Measurements from ENCODE around the gene TACSTD2.
"Not testable (repeated sequence)": the region's sequence is repeated elsewhere in the genome, so short reads cannot be mapped to it uniquely, and the experiment has no call there.

Gene TACSTD2

DNA sequence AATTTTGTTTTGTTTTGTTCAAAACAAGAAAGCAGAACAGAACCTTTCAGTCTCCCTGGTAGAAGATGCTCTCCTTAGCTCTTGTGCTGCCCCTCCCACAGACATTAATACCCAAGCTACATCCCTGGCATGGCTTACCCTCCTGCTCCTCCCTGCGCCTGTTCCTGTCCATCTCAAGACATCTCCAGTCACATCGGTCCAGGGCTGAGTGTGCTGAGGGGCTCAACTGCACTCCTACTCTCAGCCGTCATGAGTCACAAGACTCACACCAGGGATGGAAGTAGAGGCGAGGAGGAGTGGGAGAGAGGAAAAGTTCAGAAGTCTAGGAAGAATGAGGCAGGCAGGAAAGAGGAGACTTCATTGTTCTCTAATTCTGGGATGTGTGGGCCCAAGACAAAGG is 9.2 kb upstream of the TACSTD2 start:
- no peak for DNase-seq

- peak; percentile 59 for DNase-seq
These were observed 8.6 kb upstream of the TACSTD2 start for GRCh38 chr1:58585581-58586151.

- no peak for DNase-seq
These were observed 8.1 kb upstream of the TACSTD2 start for GRCh38 chr1:58585166-58585565.

DNA sequence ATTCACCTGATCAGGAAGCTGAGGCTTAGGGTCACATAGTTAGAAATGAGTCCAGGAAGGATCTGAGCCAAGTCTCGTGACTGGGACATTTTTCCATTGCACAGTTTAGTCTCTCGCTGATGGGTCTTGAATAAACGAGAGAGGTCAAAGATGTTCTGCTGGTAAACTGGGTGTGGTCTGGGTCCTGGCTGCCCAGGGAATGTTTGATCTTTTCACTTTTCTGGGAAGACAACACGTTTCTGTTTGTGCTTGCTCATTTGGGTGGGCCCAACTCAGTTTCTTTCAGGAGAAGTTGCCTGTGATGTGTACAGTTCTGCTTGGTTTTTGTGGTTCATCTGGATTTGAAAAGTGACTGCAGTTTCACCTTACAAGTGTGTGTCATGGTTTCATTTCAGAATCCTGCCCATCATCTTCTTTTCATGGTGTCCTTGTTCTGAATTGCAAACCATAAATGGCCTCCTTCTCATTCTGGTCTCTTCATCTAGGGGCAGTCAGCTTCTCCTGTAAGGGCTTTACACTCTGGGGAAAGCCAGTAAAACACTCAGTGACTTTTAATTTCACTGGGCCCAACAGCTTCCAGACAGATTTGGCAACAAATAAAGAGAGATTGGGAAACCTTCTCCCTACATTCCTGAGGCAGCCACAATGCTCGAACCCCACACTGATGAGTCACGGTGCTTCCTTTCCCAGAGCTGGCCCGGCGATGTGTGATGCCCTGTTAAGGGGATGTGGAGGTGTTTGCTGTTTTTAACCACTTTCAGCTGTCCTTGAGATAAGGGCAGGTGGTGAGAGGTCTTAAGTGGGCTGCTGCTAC is 7.2 kb upstream of the TACSTD2 start:
- DNase-seq: peak; percentile 98

- DNase-seq: no peak
These were observed 6.4 kb upstream of the TACSTD2 start for GRCh38 chr1:58583496-58583895.

DNA sequence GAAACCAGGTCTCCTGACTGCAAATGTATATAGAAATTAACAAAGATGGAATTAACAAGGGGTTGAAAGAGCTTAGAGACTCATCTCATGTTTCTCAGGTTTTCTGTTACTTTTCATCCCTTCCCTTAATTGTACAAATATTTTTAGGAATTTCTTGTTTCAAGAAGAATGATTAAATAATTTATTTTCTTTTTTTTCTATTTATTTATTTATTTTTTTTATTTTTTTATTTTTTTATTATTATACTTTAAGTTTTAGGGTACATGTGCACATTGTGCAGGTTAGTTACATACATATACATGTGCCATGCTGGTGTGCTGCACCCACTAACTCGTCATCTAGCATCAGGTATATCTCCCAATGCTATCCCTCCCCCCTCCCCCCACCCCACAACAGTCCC is 5.1 kb upstream of the TACSTD2 start:
- DNase-seq: not testable (repeated sequence)

GRCh38 chr1:58581641-58582040 is 4.6 kb upstream of the TACSTD2 start:
- no peak for DNase-seq

DNA sequence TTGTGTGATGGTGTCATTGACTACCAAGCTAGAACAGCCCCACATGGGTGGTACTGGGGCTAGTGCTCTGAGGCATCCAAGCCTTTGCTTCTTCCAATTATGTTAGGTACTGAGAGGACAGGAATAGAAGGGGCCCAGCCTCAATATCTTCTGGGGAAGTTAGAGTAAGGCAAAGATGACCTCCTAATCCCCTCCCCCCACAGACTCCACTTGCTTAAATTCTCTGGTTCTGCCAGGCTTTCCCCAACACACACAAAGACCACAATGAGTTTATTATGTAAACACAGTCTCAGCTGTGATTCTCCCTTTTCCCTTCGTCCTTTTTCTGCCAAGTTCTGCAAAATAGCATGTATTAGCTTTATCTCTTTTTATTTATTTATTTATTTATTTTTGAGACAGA is 3.1 kb upstream of the TACSTD2 start:
- DNase-seq: no peak

DNA sequence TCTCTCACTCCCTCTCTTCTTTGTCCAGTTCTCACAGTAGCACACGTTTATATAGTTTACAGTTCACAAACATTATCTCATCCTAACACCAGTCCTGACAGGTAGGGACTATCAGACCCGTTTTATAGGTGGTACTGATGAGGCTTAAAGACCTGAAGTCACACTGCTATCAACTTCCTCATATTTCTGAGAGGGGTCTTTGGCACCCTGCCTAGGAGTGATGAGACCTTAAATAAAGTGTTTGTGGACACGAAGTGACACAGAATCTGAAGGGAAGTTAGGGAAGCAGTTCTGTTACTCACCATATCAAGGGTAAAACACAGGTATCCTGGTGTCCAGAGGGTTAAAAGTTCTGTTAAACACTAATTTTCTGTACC is 590 bp upstream of the TACSTD2 start:
- no peak for DNase-seq

DNA sequence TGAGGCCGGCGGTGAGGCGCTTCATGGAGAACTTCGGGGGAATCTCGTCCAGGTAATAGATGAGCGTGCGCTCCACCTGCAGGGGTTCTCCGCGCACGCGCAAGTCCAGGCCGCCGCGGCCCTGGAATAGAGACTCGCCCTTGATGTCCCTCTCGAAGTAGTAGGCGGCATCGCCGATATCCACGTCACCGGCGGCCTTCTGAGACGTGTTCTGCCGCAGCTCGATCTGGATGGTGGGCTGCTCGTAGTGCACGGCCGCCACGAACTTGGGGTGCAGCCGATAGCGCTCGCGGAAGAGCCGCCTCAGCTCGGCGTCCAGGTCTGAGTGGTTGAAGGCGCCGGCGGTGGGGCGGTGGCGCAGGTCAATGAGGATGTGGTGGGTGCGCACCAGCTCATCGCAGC is 726 bp downstream of the TACSTD2 start:
- DNase-seq: no peak

DNA sequence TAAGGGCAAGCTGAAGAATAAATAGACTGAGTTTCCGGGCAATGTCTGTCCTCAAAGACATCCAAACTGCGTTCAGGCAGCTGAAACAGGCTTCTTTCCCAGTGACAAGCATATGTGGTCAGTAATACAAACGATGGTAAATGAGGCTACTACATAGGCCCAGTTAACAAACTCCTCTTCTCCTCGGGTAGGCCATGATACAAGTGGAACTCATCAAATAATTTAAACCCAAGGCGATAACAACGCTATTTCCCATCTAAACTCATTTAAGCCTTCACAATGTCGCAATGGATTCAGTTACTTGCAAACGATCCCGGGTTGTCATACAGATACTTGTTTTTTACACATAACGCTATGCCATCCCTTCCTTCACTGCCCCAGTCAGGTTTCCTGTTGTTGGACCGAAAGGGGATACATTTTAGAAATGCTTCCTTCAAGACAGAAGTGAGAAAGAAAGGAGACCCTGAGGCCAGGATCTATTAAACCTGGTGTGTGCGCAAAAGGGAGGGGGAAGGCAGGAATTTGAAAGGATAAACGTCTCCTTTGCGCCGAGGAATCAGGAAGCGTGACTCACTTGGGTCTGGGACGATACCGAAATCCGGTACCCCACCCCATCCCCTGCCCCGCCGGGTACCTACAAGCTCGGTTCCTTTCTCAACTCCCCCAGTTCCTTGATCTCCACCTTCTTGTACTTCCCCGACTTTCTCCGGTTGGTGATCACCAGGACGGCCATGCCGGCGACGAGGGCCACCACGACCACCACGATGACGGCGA is 1.3 kb downstream of the TACSTD2 start:
- no peak for DNase-seq

DNA sequence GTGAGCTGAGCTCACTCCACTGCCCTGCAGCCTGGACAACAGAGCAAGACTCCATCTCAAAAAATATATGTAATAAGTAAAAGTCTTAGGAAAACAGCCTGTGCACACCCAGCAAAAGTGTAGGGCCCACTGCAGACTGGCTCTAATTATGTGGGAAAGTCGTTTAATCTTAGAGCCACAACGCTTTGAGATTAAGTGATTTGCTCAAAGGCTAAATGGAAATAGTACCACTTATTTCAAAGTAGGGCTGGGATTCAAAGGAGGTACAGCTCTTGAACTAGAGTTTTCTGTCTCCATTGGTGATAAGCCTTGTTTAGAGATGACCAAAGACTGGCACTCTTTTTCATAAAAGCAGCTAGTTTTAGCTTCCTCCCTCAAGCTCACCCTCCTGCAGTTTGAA is 2.2 kb downstream of the TACSTD2 start:
- DNase-seq: no peak

DNA sequence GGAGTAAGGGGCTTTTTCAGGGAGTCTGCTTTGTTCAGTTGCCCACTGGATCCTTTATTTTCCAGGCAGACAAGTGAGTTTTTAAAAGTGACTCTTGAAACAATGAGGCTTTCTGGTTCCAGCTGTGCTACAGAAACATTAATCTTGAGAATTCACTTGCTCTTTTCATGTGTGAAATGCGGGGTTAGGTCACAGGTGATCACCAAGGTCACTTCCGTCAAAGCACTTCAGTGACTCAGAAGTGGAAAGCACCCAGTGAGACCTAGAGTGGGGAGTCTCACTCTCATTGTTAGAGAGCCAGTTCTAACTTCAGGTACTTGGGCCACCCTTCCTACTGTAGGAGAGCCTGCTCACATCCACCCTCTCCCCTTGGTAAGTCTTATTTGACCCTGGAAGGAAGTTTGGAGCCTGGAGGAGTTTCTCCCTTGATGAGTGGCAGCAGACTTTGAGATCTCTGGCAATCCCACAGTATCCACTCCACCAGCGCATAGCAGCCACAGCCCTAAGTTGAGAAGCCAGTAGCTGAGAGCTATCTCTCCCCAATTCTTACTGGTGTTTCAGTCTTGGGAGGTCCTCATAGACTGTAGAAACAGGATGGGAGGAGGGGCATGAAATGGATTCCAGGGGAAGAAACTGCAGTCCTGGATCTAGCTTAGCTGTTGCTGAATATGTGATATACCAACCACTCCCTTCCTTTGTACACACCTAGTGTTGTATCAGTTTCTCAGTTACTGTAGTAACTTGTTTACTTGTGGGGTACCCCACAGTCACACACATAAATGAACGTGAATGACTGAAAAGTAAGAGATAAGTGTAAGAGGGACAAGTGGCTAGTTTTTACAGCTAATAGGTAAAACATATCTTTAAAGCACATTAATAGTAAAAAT is 3.1 kb downstream of the TACSTD2 start:
- no peak for DNase-seq

- no peak for DNase-seq
These were observed 3.9 kb downstream of the TACSTD2 start for GRCh38 chr1:58573138-58573537.

DNA sequence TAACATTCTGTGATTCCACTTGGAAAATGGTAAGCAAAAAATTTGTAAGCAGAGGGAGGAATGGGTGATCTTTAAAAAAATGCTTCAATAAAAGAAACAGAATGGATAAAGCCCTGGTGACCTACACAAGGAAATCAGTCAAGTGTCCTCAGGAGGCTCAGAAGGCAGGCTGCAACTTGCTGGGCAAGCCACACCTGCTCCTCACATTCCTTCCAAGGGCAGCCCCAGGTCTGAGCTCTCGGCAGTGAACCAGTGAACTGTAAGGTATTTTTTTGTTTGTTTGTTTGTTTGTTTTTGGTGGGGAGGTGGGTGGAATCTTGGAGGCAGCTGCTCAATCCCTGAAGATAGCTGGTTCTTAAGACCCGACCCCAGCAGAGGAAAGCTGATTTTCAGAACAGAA is 4.4 kb downstream of the TACSTD2 start:
- DNase-seq: no peak

GRCh38 chr1:58571616-58572015 is 5.4 kb downstream of the TACSTD2 start:
- DNase-seq: no peak

GRCh38 chr1:58570817-58571216 is 6.2 kb downstream of the TACSTD2 start:
- DNase-seq: no peak

GRCh38 chr1:58570094-58570493 is 7.0 kb downstream of the TACSTD2 start:
- DNase-seq: no peak

GRCh38 chr1:58568911-58569310 is 8.1 kb downstream of the TACSTD2 start:
- DNase-seq: no peak

DNA sequence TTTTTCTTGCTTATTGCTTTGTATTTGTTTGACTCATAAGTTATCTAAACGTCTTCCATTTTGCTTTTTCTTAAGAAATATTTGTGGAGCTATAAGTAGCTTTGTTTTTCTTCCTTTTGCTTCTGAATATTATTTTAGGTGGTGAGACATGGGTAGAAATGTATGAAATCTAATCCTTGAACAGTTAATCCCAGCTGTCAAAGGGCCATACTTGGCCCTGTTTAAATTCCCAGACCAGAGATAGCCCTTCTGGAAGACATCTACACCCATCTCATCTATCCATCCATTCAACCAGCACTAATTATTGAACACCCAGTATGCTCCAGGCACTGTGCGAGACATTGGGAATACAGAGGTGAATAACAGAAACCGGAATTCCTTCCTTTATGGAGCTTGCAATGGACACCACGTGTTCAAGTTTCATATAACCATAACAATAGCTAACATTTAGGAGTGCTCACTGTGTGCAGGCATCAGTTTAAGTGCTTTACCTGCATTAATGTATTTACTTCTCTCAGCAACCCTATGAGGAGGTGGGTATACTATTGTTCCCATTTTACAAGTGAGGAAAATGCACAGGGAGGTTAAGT is 8.7 kb downstream of the TACSTD2 start:
- no peak for DNase-seq

DNA sequence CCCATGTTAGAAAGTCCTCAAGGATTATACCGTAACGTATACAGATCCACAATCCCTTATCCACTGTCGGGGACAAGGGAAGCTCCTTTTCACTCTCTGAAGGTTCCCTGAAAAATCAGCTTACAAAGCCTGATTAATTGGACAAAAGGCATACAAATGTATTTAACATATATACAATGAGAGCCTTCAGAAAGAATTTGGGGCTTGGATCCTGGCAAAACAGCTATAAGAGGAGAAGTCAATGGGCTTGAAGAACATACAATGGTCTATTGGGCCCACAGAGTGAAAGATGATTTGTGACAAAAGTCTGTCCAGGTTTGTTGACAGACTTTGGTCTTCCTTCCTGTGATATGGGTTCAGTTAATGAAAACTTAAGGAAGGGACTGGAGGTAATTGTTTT is 10.7 kb downstream of the TACSTD2 start:
- no peak for DNase-seq

GRCh38 chr1:58563715-58564114 is 13.3 kb downstream of the TACSTD2 start:
- DNase-seq: not testable (repeated sequence)

- DNase-seq: no peak
These were observed 15.4 kb downstream of the TACSTD2 start for GRCh38 chr1:58561633-58562032.
